Epithelial cell of esophagus (primary cell): ENCODE results near the gene CATSPERZ.

Source experiments
- DNase-seq: peaks from one replicate; pipeline ENCODE4 v3.0.0; 2010; ENCODE audit warnings: low read depth
- H3K4me3 ChIP-seq: 2 replicates; pipeline ENCODE4 v1.5.1; 2011; ENCODE audit warnings: mild to moderate bottlenecking, low read length, control low read depth
- CTCF ChIP-seq: IDR thresholded peaks from 2 replicates; pipeline ENCODE4 v1.5.1; 2011; ENCODE audit warnings: low read depth, mild to moderate bottlenecking, low read length, control low read depth, inconsistent platforms; ENCODE audit not compliant: insufficient read depth; ENCODE audit errors: missing control alignments

The CATSPERZ gene

GRCh38 chr11:64298966-64299846 lies 952 bp upstream of the CATSPERZ start:
- H3K4me3 ChIP-seq: no peak overlapping the region
- no peak for DNase-seq
- TF ChIP-seq CTCF: no peak

DNA sequence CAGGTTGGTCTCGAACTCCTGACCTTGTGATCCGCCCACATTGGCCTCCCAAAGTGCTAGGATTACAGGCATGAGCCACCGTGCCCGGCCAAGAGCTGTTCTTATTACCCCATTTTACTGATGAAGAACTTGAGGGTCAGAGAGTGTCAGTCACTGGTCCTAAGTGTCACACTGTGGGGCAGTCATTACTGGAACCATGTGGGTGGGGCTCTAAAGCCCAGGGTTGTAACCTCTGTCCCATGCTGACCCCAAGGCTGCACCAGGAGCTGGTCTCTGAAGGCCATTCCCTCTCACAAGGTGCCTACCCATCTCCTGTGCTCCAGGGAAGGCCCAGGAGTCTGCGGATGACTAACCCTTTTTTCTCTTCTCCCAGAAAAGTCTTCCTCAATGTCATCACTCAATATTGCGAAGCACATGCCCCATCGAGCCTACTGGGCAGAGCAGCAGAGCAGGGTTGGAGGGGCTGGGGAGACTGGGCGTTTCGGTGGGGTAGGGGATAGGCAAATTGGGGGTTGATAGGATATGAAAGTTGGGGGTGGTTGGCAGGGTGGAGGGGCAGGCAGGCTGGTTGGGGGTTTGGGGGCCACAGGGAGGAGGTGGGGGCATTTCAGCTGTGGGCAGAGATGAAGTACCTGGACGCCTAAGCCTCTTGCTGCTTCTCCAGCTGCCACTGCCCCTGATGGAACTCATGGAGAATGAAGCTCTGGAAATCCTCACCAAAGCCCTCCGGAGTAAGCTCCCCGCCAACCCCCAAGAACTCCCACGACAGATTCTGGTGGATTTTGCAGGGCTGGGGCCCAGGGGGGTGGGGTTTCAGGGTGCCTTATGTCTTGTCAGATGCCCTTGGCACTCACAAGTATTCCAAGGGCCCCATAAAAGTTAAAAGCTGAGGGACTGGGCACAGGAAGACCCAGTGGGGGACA lies 3.2 kb downstream of the CATSPERZ start:
- peak; percentile 64 for DNase-seq
- H3K4me3 ChIP-seq: no peak overlapping the region
- TF ChIP-seq CTCF: no peak

- no peak for TF ChIP-seq CTCF
- DNase-seq: no peak
- H3K4me3 ChIP-seq: peak overlapping the region; percentile 75
These were observed 3.8 kb downstream of the CATSPERZ start for GRCh38 chr11:64304032-64304315.

- peak; percentile 92 for DNase-seq
- TF ChIP-seq CTCF: peak; percentile 84
- peak overlapping the region; percentile 75 for H3K4me3 ChIP-seq
These were observed 4.3 kb downstream of the CATSPERZ start for GRCh38 chr11:64304316-64305072.

DNA sequence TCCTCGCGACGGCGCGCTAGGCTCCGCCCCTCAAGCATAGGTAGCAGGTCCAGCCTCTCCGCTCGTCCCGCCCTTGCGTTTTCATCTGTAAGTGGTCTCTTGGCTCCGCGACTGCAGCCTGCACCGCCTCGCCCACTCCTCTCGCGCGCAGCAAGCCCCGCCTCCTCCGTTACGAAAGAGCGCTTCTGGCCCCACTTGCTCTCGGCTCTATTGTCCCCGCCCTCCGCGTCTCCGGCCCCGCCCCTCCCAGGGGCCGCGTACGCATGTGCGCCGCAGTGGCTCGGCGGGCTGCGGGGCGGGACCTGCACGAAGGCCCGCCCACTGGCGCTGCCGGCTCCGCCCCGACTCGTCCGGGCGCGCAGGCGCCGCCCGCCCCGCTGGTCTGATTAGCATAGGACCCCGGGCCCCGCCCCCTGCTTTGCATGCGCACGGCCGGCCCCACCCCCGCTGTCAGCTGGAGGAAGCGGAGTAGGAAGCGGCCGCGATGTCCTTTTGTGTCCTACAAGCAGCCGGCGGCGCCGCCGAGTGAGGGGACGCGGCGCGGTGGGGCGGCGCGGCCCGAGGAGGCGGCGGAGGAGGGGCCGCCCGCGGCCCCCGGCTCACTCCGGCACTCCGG lies 5.0 kb downstream of the CATSPERZ start, which contains the start of gene ESRRA:
ESRRA (plus strand) TSS at position 450 of the 616 bp plus-strand sequence. CDS start 1,656 bp downstream, outside the sequence.
- peak; percentile 99 for DNase-seq
- H3K4me3 ChIP-seq: peak within 1 kb of the TSS; percentile 79
- TF ChIP-seq CTCF: no peak
